SJSA1 (cell line): Measurements from ENCODE around the gene NUDT8. TPM values are rescaled to one million over a fixed set of nuclear protein-coding genes. Genes with fewer than 3 reads are reported as not detected.
A peak's percentile ranks its signal among the peaks of the same experiment; 100 is the strongest.

Experiments used
- DNase-seq, 2 experiments: peaks; one replicate each; pipeline ENCODE4 v3.0.0-alpha.2; 2015 to 2020; ENCODE audit warnings: low spot score in 2 of 2, low read depth in 1 of 2
- H3K27ac ChIP-seq: fragments of 250-450 bp; sonication (Bioruptor Pico); 2 replicates; pipeline ENCODE4 v1.5.1; 2020; ENCODE audit warnings: mild to moderate bottlenecking, moderate library complexity
- H3K27me3 ChIP-seq: fragments of 250-450 bp; sonication (Bioruptor Pico); replicated peaks from 2 replicates; pipeline ENCODE4 v1.5.1; 2020; ENCODE audit warnings: mild to moderate bottlenecking, moderate library complexity
- H3K36me3 ChIP-seq: fragments of 250-450 bp; sonication (Bioruptor Pico); 2 replicates; pipeline ENCODE4 v1.5.1; 2020; ENCODE audit warnings: mild to moderate bottlenecking
- H3K4me1 ChIP-seq: fragments of 250-450 bp; sonication (Bioruptor Pico); replicated peaks from 2 replicates; pipeline ENCODE4 v1.6.1; 2021; ENCODE audit warnings: mild to moderate bottlenecking
- H3K4me3 ChIP-seq: fragments of 250-450 bp; sonication (Bioruptor Pico); 2 replicates; pipeline ENCODE4 v1.5.1; 2020; ENCODE audit warnings: mild to moderate bottlenecking
- H3K9me3 ChIP-seq: fragments of 250-450 bp; sonication (Bioruptor Pico); replicated peaks from 2 replicates; pipeline ENCODE4 v1.5.1; 2020; ENCODE audit warnings: mild to moderate bottlenecking
- total RNA-seq: library from RNA; depleted of rRNA; stranded (reverse); fragments of >200 nt; shearing (Covaris generic); gene quantifications from 2 replicates; pipeline ENCODE4 v1.2.3, GENCODE V29; 2014

NUDT8 gene
- total RNA-seq, 1 experiment from 2014 or later: 7.4 TPM

DNA sequence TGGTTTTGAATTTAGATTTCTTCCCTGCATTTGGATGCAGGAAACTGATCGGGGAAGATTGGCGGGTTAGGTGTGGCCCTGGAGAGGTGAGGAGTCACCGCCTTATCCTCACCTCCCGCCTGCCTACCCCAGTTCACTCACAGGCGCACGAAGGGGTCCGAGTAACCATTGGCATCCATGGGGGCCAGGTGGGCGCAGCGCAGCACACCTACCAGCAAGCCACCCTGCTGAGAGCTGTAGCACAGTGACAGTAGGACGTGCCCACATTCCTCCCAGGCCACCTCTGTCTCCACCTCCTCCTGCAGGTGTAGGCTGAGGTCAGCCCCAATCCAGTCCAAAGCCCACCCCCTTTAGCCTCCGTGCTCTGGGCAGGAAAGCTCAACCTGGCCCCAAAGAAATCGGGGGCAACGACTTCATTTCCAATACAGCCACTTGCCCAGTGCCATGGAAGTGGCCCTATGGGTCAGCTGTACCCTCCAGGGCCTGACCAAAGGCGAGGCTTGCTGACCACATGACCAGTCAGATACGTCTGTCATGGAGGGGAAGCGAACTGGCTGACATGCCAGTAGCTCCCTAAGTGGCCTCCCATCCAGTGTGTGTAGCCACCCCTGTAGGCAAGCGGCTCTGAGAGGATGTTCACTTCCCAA lies 16.3 kb downstream of the NUDT8 start:
- H3K4me1 ChIP-seq: peaks cover 11% of the 10 kb centered on the region
- H3K4me3 ChIP-seq: no peak overlapping the region
- H3K27me3 ChIP-seq: peaks cover 22% of the 10 kb centered on the region
- DNase-seq: peak in 1 of 2 experiments; percentile 55
- H3K27ac ChIP-seq: no peak overlapping the region
- H3K36me3 ChIP-seq: peaks cover 58% of the 10 kb centered on the region
- H3K9me3 ChIP-seq: no peaks in the 10 kb centered on the region; the same call in 1 of the 2 replicates

DNA sequence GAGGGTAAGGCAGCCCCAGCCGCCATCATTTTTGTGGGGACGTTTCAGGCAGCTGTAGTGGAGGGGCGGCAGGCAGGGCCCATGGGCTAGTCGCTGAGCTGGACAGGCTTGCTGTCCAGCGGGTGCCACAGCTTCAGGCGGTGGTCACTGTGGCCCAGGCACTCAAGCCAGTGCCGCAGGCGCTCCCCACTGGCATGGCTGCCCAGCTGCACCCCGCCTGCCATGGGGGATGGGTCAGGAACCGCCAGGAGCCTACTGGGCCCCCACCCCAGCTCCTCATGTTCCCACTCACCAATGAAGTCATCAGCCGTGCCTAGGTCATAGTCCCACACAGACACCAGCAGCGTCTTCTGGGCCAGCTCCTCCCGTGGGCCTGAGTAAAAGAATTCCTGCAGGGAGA lies 17.0 kb downstream of the NUDT8 start:
- no peak overlapping the region for H3K27ac ChIP-seq
- no peak overlapping the region for H3K4me3 ChIP-seq
- H3K36me3 ChIP-seq: peaks cover 63% of the 10 kb centered on the region
- H3K4me1 ChIP-seq: peaks cover 13% of the 10 kb centered on the region
- H3K27me3 ChIP-seq: peaks cover 15% of the 10 kb centered on the region
- DNase-seq: no peak
- H3K9me3 ChIP-seq: no peaks in the 10 kb centered on the region; the same call in 1 of the 2 replicates

DNA sequence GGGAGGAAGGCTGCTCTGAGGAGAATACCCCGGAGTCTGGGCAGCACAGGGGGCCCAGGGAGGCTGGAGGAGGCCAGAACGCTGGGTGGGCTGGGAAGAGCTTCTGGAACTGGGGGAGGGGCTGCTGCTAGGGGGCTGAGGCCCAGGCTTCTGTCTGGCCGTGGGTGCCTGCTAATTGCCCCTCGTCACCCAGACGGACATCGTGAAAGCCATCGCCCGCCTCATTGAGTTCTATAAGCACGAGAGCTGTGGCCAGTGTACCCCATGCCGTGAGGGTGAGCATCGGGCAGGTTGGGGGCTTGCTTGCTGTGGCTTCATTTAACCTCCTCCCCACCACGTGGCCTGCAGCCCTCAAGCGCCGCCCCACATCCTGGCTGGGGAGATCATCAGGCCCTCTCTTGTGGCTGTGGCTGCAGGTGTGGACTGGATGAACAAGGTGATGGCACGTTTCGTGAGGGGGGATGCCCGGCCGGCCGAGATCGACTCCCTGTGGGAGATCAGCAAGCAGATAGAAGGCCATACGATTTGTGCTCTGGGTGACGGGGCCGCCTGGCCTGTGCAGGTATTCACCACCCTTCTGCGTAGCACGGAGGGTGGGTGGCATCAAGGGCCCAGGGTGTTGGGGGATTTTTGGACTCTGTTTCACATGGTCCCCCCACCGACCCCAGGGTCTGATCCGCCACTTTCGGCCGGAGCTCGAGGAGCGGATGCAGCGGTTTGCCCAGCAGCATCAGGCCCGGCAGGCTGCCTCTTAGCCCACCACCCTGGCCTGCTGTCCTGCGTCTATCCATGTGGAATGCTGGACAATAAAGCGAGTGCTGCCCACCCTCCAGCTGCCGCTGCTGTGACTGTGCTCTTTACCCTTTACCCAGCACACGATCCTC lies 17.8 kb downstream of the NUDT8 start:
- H3K9me3 ChIP-seq: no peaks in the 10 kb centered on the region; the same call in 1 of the 2 replicates
- DNase-seq: no peak
- peaks cover 7% of the 10 kb centered on the region for H3K27me3 ChIP-seq
- no peak overlapping the region for H3K27ac ChIP-seq
- H3K4me1 ChIP-seq: peaks cover 20% of the 10 kb centered on the region
- no peak overlapping the region for H3K4me3 ChIP-seq
- peaks cover 69% of the 10 kb centered on the region for H3K36me3 ChIP-seq

DNA sequence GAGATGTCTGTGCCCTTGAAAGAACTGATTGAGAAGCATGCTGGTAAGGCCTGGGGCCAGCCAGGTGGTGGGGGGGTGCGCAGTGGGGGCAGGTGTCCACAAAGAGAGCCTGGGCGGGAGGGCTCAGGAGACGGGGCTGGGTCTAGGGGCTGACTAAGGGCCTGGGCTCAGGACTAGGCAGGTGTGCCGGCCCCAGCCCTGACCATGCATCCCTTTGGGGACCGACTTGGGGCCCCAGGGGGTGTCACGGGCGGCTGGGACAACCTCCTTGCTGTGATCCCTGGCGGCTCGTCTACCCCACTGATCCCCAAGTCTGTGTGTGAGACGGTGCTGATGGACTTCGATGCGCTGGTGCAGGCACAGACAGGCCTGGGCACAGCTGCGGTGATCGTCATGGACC lies 18.6 kb downstream of the NUDT8 start:
- Histone ChIP-seq H3K27me3 (peaks cover 5% of the 10 kb centered on the region), H3K36me3 (peaks cover 72% of the 10 kb centered on the region), H3K9me3 (no peaks in the 10 kb centered on the region; the same call in 1 of the 2 replicates), H3K4me1 (peaks cover 25% of the 10 kb centered on the region), H3K27ac (no peak overlapping the region), H3K4me3 (no peak overlapping the region)
- DNase-seq: peak in 1 of 2 experiments; percentile 56

DNA sequence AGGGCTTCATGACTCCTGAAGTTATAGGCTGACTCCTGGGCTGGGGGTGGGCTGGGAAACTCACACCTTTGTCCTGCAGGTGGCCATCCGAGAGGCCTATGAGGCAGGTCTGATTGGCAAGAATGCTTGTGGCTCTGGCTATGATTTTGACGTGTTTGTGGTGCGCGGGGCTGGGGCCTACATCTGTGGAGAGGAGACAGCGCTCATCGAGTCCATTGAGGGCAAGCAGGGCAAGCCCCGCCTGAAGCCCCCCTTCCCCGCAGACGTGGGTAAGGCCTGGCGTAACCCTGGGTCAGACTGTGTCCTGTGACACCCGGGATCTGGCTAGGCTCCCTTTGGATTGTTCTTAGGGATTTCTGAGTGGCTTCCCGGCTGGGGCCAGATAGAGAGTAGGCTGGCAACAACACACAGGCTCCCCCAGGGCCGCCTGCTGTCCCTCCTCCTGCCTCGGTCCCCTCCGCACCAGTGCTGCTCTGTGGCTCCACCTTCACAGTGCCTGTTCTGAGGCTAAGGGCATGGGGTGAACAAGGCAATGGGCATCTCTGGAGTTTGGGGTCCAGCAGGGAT lies 19.4 kb downstream of the NUDT8 start:
- Histone ChIP-seq H3K4me3 (no peak overlapping the region), H3K27me3 (no peaks in the 10 kb centered on the region), H3K36me3 (peaks cover 72% of the 10 kb centered on the region), H3K4me1 (peaks cover 26% of the 10 kb centered on the region), H3K27ac (no peak overlapping the region), H3K9me3 (no peaks in the 10 kb centered on the region; the same call in 1 of the 2 replicates)
- DNase-seq: peak in 1 of 2 experiments; percentile 52

DNA sequence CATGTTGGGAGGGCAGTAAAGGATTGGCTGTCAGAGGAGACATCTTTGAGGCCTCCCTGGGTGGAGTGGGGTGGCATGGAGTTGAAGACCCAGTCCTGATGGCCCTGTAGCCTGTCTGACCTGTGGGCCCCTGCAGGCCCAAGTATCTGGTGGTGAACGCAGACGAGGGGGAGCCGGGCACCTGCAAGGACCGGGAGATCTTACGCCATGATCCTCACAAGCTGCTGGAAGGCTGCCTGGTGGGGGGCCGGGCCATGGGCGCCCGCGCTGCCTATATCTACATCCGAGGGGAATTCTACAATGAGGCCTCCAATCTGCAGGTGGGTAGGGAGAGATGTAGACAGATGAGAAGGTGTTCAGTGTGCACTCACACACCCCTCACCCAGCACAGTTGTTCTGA lies 20.4 kb downstream of the NUDT8 start:
- H3K9me3 ChIP-seq: no peaks in the 10 kb centered on the region; the same call in 1 of the 2 replicates
- no peak overlapping the region for H3K4me3 ChIP-seq
- no peak overlapping the region for H3K27ac ChIP-seq
- no peaks in the 10 kb centered on the region for H3K27me3 ChIP-seq
- H3K4me1 ChIP-seq: peaks cover 23% of the 10 kb centered on the region
- DNase-seq: no peak
- H3K36me3 ChIP-seq: peaks cover 72% of the 10 kb centered on the region

DNA sequence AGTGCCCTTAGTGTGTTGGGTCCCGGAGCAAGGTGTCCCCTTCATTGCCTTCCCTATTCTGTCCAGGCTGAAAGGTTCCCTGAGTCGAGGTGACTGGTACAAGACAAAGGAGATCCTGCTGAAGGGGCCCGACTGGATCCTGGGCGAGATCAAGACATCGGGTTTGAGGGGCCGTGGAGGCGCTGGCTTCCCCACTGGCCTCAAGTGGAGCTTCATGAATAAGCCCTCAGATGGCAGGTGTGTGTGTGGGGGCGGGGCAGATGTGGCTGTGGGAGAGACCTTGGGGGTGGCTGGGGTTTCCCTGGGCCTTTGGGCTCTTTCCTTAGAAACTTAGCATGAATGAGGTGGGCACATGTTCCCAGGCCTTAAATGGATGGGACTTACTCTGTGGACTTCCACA lies 21.3 kb downstream of the NUDT8 start:
- no peak overlapping the region for H3K27ac ChIP-seq
- no peaks in the 10 kb centered on the region for H3K27me3 ChIP-seq

DNA sequence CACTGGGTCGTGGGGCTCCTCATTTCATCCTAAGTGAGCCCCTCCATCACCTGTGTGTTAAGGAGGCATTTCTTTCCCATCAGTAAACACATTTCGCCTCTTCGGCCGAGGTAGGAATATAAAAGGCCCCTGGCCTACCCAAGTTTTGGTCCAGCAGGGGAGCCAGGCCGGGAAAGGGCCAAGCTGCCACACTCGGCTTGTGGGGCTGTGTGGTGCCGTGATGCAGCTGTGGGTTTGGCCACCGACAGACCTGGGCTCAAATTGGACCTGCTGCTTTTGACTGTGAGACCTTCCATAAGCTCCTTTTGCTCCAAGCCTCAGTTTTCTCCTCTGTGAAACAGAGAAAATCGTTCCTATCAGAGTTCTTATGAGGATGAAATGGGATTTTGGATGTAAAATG lies 22.2 kb downstream of the NUDT8 start:
- H3K4me1 ChIP-seq: peaks cover 15% of the 10 kb centered on the region
- DNase-seq: no peak
- 0 out of 2 replicates have a peak, but pooled peaks cover 6% of the 10 kb centered on the region for H3K9me3 ChIP-seq
- H3K27me3 ChIP-seq: peaks cover 4% of the 10 kb centered on the region; the same call in 1 of the 2 replicates
- H3K4me3 ChIP-seq: peak overlapping the region; percentile 93
- H3K27ac ChIP-seq: no peak overlapping the region
- H3K36me3 ChIP-seq: peaks cover 55% of the 10 kb centered on the region

More for the DNA sequence above, 21.3 kb downstream of the NUDT8 start:
- Histone ChIP-seq H3K4me1 (peaks cover 15% of the 10 kb centered on the region), H3K36me3 (peaks cover 65% of the 10 kb centered on the region), H3K4me3 (no peak overlapping the region), H3K9me3 (no peaks in the 10 kb centered on the region; the same call in 1 of the 2 replicates)
- DNase-seq: peak in 1 of 2 experiments; percentile 52

DNA sequence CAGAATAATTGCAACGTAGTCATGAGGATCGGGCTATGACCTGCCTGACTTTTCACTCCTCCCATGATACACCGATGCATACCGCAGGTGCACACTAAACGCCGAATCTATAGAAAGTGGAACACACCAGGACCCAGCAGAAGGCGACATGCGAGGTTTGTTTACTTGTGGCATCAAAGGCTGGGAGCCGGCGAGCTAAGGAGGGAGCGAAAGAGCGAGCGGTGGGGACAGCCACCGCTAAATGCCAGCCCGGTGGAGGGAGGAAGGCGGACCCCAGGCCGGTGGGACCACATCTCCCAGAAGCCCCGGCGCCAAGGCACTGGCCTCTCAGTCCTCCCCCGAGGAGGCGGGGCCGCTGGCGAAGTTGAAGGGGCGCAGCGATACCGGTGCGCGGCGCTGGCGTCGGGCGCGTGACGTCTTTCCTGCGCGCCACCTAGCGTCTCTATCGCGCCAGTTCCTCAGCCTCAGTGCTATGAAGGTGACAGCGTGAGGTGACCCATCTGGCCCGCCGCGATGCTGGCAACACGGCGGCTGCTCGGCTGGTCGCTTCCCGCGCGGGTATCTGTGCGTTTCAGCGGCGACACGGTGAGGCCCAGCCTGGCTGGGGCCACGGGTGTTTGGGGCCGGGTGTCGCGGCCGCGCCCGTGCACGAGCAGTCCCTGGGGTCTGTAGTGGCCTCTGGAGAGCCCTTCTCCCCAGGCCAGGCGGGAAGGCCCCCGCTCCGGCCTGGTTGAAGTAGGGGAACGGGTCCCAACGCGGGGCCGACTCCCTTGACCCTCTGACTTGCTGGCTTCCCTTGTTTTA lies 23.0 kb downstream of the NUDT8 start, which contains the start of gene NDUFV1:
NDUFV1 (plus strand) TSS at position 445 of the 804 bp plus-strand sequence; CDS start at position 514, 69 bp downstream.
- Histone ChIP-seq H3K4me3 (peak within 1 kb of the TSS; percentile 93), H3K36me3 (peaks cover 47% of the 10 kb centered on the region), H3K27me3 (peaks cover 5% of the 10 kb centered on the region; the same call in 1 of the 2 replicates), H3K9me3 (0 out of 2 replicates have a peak, but pooled peaks cover 6% of the 10 kb centered on the region), H3K27ac (peak within 1 kb of the TSS; percentile 27), H3K4me1 (peaks cover 15% of the 10 kb centered on the region)
- DNase-seq: peak; percentile 96 to 99

DNA sequence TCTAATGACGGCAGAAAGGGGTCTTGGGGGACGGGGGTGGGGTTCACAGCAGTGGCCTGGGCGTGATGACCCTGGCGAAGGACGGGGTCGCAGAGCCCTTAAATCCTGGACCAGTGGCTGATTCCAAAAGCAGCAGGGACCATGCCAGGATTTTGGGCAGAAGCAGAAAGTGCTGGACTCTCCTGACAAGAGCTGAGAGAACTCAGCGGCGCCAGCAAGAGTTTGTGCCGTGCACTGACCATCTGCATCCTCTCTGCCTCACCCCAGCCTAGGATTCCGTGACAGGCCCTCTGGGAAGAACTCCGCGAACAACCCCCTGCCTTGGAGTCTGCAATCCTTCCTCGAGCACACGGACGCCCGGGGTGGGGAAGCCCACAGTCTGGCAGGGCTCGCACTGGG lies 23.6 kb downstream of the NUDT8 start:
- H3K9me3 ChIP-seq: 0 out of 2 replicates have a peak, but pooled peaks cover 6% of the 10 kb centered on the region
- peaks cover 15% of the 10 kb centered on the region for H3K4me1 ChIP-seq
- peaks cover 10% of the 10 kb centered on the region for H3K27me3 ChIP-seq
- peaks cover 41% of the 10 kb centered on the region for H3K36me3 ChIP-seq
- no peak overlapping the region for H3K27ac ChIP-seq
- DNase-seq: no peak
- peak overlapping the region; percentile 93 for H3K4me3 ChIP-seq

DNA sequence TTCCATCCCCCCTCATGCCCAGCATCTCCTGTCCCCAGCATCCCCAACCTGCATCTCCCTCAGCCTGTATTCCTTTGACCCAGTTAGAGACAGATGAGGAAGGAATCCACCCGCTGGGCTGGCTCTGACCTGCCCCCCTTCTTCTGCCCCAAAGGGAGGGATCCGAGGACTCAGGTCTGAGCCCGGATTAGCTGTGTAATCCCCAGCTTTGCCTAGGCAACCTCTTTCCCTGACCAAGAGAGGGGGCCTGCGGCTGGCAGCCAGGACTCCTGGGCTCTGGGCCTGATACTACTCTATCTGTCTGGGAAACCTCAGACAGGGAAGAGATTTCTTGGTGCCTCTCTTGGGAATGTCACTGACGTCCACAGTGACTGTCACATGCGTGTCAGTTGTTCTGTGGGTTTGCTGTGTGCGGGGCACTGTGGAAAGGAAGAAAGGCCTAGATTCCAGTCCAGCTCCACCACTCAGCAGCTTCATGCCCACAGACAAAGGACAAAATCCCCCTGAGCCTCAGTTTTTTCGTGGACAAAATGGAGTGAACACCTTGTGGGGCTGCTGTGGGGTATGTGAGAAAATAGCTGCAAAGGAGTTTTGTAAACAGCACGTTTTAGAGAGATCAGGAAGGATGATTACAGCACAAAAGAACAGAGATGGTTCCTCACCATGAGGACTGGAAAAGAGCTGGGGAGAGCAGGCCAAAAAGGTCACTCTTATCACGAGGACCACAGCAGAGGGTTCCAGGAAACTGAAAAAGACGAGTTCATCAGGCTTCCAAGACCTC lies 24.3 kb downstream of the NUDT8 start:
- H3K27ac ChIP-seq: no peak overlapping the region
- peaks cover 16% of the 10 kb centered on the region for H3K27me3 ChIP-seq
- H3K9me3 ChIP-seq: 0 out of 2 replicates have a peak, but pooled peaks cover 6% of the 10 kb centered on the region
- no peak for DNase-seq
- peaks cover 34% of the 10 kb centered on the region for H3K36me3 ChIP-seq
- peaks cover 15% of the 10 kb centered on the region for H3K4me1 ChIP-seq
- no peak overlapping the region for H3K4me3 ChIP-seq

DNA sequence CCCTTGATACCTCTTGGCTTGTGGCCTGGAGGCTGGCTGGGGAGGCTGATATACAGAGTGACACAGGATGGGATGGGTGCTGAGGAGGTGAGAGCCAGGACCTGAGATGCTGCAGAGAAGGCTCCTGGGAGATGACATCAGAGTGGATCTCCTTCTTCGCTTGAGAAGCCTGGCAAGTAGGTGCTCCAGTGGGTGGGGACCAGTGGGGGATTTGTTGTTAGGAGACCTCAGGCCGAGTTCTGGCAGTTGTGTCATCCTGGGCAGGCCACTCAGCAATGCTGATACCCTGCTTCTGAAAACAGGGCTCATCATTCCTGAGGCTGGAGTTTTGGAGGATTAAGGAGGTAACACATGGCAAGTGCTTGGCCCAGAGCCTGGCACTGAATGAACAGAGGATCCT lies 24.9 kb downstream of the NUDT8 start:
- no peak overlapping the region for H3K27ac ChIP-seq
- H3K36me3 ChIP-seq: peaks cover 28% of the 10 kb centered on the region
- no peak overlapping the region for H3K4me3 ChIP-seq
- peaks cover 22% of the 10 kb centered on the region for H3K27me3 ChIP-seq
- no peak for DNase-seq
- H3K4me1 ChIP-seq: peaks cover 15% of the 10 kb centered on the region
- 0 out of 2 replicates have a peak, but pooled peaks cover 6% of the 10 kb centered on the region for H3K9me3 ChIP-seq
